GM18867 (cell line): ENCODE measurements around the gene IL21R.
A peak's percentile ranks its signal among the peaks of the same experiment; 100 is the strongest.
"Not testable (repeated sequence)": the region's sequence is repeated elsewhere in the genome, so short reads cannot be mapped to it uniquely, and the experiment has no call there.

ENCODE experiments used
- ATAC-seq: cut with Tn5 transposase; IDR thresholded peaks from one replicate; pipeline ENCODE4 v1.9.1; 2021; ENCODE audit warnings: mild to moderate bottlenecking, moderate library complexity; ENCODE audit not compliant: unreplicated experiment

IL21R gene

GRCh38 chr16:27374804-27375425, 27.1 kb upstream of the IL21R start:
- peak; percentile 41 for ATAC-seq

- no peak for ATAC-seq
Measured at GRCh38 chr16:27377666-27378485, 24.1 kb upstream of the IL21R start.

- no peak for ATAC-seq
Measured at GRCh38 chr16:27378871-27379481, 23.0 kb upstream of the IL21R start.

GRCh38 chr16:27379919-27380318, 22.1 kb upstream of the IL21R start:
- ATAC-seq, result no peak

GRCh38 chr16:27381236-27381635, 20.7 kb upstream of the IL21R start:
- ATAC-seq, result no peak

GRCh38 chr16:27381974-27382855, 19.8 kb upstream of the IL21R start:
- ATAC-seq, result no peak

GRCh38 chr16:27383556-27384243, 18.3 kb upstream of the IL21R start:
- ATAC-seq, result no peak

GRCh38 chr16:27384425-27384824, 17.5 kb upstream of the IL21R start:
- ATAC-seq, result no peak

GRCh38 chr16:27385398-27385797, 16.6 kb upstream of the IL21R start:
- no peak for ATAC-seq

- no peak for ATAC-seq
Measured at GRCh38 chr16:27386674-27387073, 15.3 kb upstream of the IL21R start.

GRCh38 chr16:27387724-27388123, 14.2 kb upstream of the IL21R start:
- peak; percentile 84 for ATAC-seq

GRCh38 chr16:27389272-27389961, 12.6 kb upstream of the IL21R start:
- ATAC-seq, result no peak

GRCh38 chr16:27390151-27390550, 11.8 kb upstream of the IL21R start:
- no peak for ATAC-seq

GRCh38 chr16:27392671-27393070, 9.3 kb upstream of the IL21R start:
- ATAC-seq, result no peak

GRCh38 chr16:27394516-27394915, 7.5 kb upstream of the IL21R start:
- ATAC-seq, result no peak

GRCh38 chr16:27398341-27398893, 3.6 kb upstream of the IL21R start:
- ATAC-seq, result not testable (repeated sequence)

GRCh38 chr16:27398894-27399853, 2.8 kb upstream of the IL21R start:
- peak; percentile 29 for ATAC-seq

- no peak for ATAC-seq
Measured at GRCh38 chr16:27399969-27400368, 2.0 kb upstream of the IL21R start.
